SU-DHL-6 (cell line): Measurements from ENCODE around the gene PCYT2.

Experiments used
- H2AFZ ChIP-seq: fragments of 200-600 bp; sonication (generic); 2 replicates; pipeline ENCODE4 v1.6.1; 2014; ENCODE audit warnings: low read depth, mild to moderate bottlenecking, moderate library complexity, mixed read lengths, antibody characterized with exemption, low read length; ENCODE audit not compliant: severe bottlenecking
- H3F3A ChIP-seq: fragments of 200-600 bp; shearing (Covaris generic); 2 replicates; pipeline ENCODE4 v1.6.0; 2016; ENCODE audit warnings: antibody characterized with exemption, mild to moderate bottlenecking; ENCODE audit not compliant: insufficient read depth
- H3K27ac ChIP-seq: fragments of 200-600 bp; sonication (generic); 2 replicates; pipeline ENCODE4 v1.5.1; 2016; ENCODE audit warnings: low read depth, mild to moderate bottlenecking, low read length, moderate library complexity, mixed read lengths
- H3K27me3 ChIP-seq: fragments of 200-600 bp; sonication (generic), shearing (Covaris generic); 2 replicates; pipeline ENCODE4 v1.6.0; 2014; ENCODE audit warnings: mild to moderate bottlenecking, low read length
- H3K36me3 ChIP-seq: fragments of 200-600 bp; sonication (generic); 2 replicates; pipeline ENCODE4 v1.6.1; 2014; ENCODE audit warnings: mild to moderate bottlenecking, low read length, mixed read lengths
- H3K4me2 ChIP-seq: fragments of 300-600, 200-600 bp; shearing (Covaris generic), sonication (generic); 2 replicates; pipeline ENCODE4 v1.6.0; 2014; ENCODE audit warnings: low read length, low read depth, mild to moderate bottlenecking; ENCODE audit not compliant: poor library complexity, severe bottlenecking
- H3K4me3 ChIP-seq: fragments of 200-600 bp; sonication (generic); 2 replicates; pipeline ENCODE4 v1.5.1; 2014; ENCODE audit warnings: antibody characterized with exemption, low read length, mild to moderate bottlenecking, mixed read lengths; ENCODE audit not compliant: insufficient read depth, poor library complexity, severe bottlenecking
- H3K79me2 ChIP-seq: fragments of 200-600 bp; sonication (generic); 2 replicates; pipeline ENCODE4 v1.6.1; 2014; ENCODE audit warnings: mild to moderate bottlenecking, low read length, moderate library complexity; ENCODE audit not compliant: insufficient read depth
- H3K9ac ChIP-seq: fragments of 200-600 bp; sonication (generic); 2 replicates; pipeline ENCODE4 v1.7.0; 2014; ENCODE audit warnings: mild to moderate bottlenecking, low read length
- H3K9me2 ChIP-seq: fragments of 200-600 bp; sonication (generic); replicated peaks from 2 replicates; pipeline ENCODE4 v1.6.1; 2014; ENCODE audit warnings: low read length; ENCODE audit not compliant: insufficient read depth
- H3K9me3 ChIP-seq: fragments of 200-600 bp; sonication (generic); 2 replicates; pipeline ENCODE4 v1.6.1; 2014; ENCODE audit warnings: low read length, mixed read lengths; ENCODE audit not compliant: insufficient read depth
- H4K20me1 ChIP-seq: fragments of 200-600 bp; sonication (generic); 2 replicates; pipeline ENCODE4 v1.6.1; 2014; ENCODE audit warnings: low read depth, mild to moderate bottlenecking, antibody characterized with exemption, low read length, moderate library complexity, mixed read lengths
- CTCF ChIP-seq: fragments of 200-600 bp; sonication (generic); IDR thresholded peaks from one replicate; pipeline ENCODE4 v1.5.1; 2017; ENCODE audit warnings: antibody characterized with exemption, mild to moderate bottlenecking, low read length, moderate library complexity; ENCODE audit not compliant: insufficient read depth, poor library complexity, severe bottlenecking
- EZH2phosphoT487 ChIP-seq: fragments of 200-600 bp; sonication (generic), shearing (Covaris generic); conservative IDR thresholded peaks from 2 replicates; pipeline ENCODE4 v1.6.1; 2018; ENCODE audit warnings: mild to moderate bottlenecking, antibody characterized with exemption, low read length, moderate library complexity, mixed read lengths

PCYT2 gene

DNA sequence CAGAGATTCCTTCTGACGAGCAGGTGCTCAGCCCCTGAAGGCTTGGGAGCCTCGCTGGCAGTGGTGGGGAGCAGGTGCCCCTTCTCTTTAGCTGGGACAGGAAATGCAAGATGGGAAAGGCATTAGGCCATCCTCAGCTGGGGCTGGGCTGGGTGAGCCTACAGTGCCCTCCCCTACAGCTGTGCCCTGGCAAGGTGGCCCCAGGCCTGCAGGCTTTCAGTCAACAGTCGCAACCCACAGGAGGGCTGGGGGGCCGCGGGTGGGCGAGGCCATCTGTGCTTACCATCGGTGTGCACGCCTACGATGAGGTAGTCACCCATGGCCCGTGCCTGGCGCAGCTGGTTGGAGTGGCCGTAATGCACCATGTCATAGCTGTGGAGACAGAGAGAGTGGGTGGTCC, 2.0 kb downstream of the PCYT2 start:
- peaks cover 5% of the 10 kb centered on the region; the same call in 1 of the 2 replicates for H3F3A ChIP-seq
- no peak overlapping the region for H3K4me3 ChIP-seq
- H3K36me3 ChIP-seq: no peaks in the 10 kb centered on the region
- no peaks in the 10 kb centered on the region for H3K9me2 ChIP-seq
- peaks cover 4% of the 10 kb centered on the region; the same call in 1 of the 2 replicates for H3K79me2 ChIP-seq
- H4K20me1 ChIP-seq: no peaks in the 10 kb centered on the region
- no peaks in the 10 kb centered on the region for H3K27me3 ChIP-seq
- H3K27ac ChIP-seq: no peak overlapping the region
- H2AFZ ChIP-seq: no peak overlapping the region
- H3K9me3 ChIP-seq: no peaks in the 10 kb centered on the region
- TF ChIP-seq CTCF (no peak), EZH2phosphoT487 (no peak)
- H3K9ac ChIP-seq: no peak overlapping the region
- H3K4me2 ChIP-seq: no peak overlapping the region

GRCh38 chr17:81908793-81909192, 2.4 kb downstream of the PCYT2 start:
- Histone ChIP-seq H3K9me2 (no peaks in the 10 kb centered on the region), H3F3A (peaks cover 5% of the 10 kb centered on the region; the same call in 1 of the 2 replicates), H3K9me3 (no peaks in the 10 kb centered on the region), H2AFZ (no peak overlapping the region), H3K27me3 (no peaks in the 10 kb centered on the region), H3K27ac (no peak overlapping the region), H3K36me3 (no peaks in the 10 kb centered on the region), H3K79me2 (peaks cover 4% of the 10 kb centered on the region; the same call in 1 of the 2 replicates), H3K4me3 (no peak overlapping the region), H3K4me2 (no peak overlapping the region), H4K20me1 (no peaks in the 10 kb centered on the region), H3K9ac (no peak overlapping the region)
- TF ChIP-seq EZH2phosphoT487 (no peak), CTCF (no peak)

GRCh38 chr17:81907219-81908145, 3.7 kb downstream of the PCYT2 start:
- Histone ChIP-seq H3K4me2 (no peak overlapping the region), H3K4me3 (no peak overlapping the region), H3K9ac (no peak overlapping the region), H4K20me1 (no peaks in the 10 kb centered on the region), H3K36me3 (no peaks in the 10 kb centered on the region), H3K27ac (no peak overlapping the region), H3K27me3 (no peaks in the 10 kb centered on the region), H3K79me2 (peaks cover 4% of the 10 kb centered on the region; the same call in 1 of the 2 replicates), H3K9me2 (no peaks in the 10 kb centered on the region), H3K9me3 (no peaks in the 10 kb centered on the region), H3F3A (peaks cover 5% of the 10 kb centered on the region; the same call in 1 of the 2 replicates), H2AFZ (no peak overlapping the region)
- TF ChIP-seq CTCF (no peak), EZH2phosphoT487 (no peak)
